ENCODE results near the gene SBF2. TPM values are rescaled to one million over a fixed set of nuclear protein-coding genes. Genes with fewer than 3 reads are reported as not detected.

The SBF2 gene
- total and polyA plus RNA-seq, 7 experiments from 2014 or later: 4.2 to 35.2 (median 13.3) TPM

DNA sequence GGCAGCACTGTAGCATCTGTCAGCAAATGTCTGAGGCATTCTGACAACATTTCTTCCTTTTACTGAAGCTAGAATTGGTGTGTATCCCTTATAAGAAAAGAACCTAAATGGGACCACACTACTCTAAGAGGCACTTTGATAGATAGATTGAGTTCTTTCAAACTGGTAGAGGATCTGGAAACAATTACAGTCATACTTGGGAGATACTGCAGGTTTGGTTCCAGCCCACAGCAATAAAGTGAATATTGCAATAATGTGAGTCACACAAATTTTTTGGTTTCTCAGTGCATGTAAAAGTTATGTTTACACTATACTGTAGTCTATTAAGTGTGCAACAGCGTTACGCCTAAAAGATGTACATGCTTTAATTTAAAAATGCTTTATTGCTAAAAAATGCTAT is 96.9 kb downstream of the SBF2 start:
- Histone ChIP-seq H3K9me3 (ENCODE audit: control insufficient read depth in 2 of 3, low read length in 3 of 3) (no peaks in the 10 kb centered on the region), H3K4me1 (ENCODE audit: control insufficient read depth in 2 of 2, insufficient read depth in 2 of 2, low read length in 2 of 2) (no peaks in the 10 kb centered on the region), H3K36me3 (ENCODE audit: control insufficient read depth in 2 of 3, insufficient read depth in 3 of 3, low read length in 3 of 3) (no peaks in the 10 kb centered on the region), H3K4me3 (ENCODE audit: low read length) (no peak overlapping the region), H3K27me3 (ENCODE audit: control insufficient read depth in 2 of 2, insufficient read depth in 2 of 2, low read length in 2 of 2) (no peaks in the 10 kb centered on the region), H3K27ac (ENCODE audit: low read depth, low read length) (no peak overlapping the region)
- intact Hi-C loops (cut with micrococcal nuclease): no loop called here
- Mint-ChIP-seq H3K27ac (no peak overlapping the region), H3K4me1 (peaks cover 0 to 1% (median 0%) of the 10 kb centered on the region in 7 donors), H3K4me3 (no peak overlapping the region), H3K27me3 (no peaks in the 10 kb centered on the region), H3K36me3 (peaks cover 0 to 11% (median 6%) of the 10 kb centered on the region in 5 donors), H3K9me3 (peaks cover 0 to 3% (median 0%) of the 10 kb centered on the region in 11 donors)
- ChIA-PET CTCF (interaction anchor here (1.4 kb wide), 1 partner anchor 127 kb away, joined by 3 read pairs; no protein-coding TSS in a partner anchor), POLR2A (no interaction called here)
- DNase-seq: no peak
- ATAC-seq: no peak

DNA sequence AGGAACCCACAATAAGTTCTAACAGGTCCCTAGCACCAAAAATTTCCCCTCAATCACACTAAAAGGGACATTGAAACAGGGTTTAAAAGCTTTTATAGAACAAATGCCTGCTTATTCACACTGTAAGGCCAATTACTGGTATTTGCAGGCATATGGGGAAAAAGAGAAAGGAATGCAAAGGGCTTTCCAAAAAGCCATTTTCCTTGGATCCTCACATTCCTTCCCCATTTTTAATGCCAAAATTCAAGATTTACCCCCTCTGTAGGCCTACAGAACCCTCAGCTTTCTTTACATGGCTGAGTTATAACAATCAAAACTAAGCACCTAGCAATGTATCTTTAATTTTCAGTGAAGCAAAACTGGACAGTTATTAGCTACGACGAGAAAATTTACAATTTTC is 102.0 kb downstream of the SBF2 start:
- no peak overlapping the region for H3K4me3 ChIP-seq (ENCODE audit: low read length)
- Mint-ChIP-seq H3K27ac (no peak overlapping the region), H3K4me3 (no peak overlapping the region), H3K36me3 (peaks cover 0 to 12% (median 8%) of the 10 kb centered on the region in 5 donors), H3K9me3 (no peaks in the 10 kb centered on the region), H3K27me3 (no peaks in the 10 kb centered on the region), H3K4me1 (peaks cover 0 to 2% (median 0%) of the 10 kb centered on the region in 7 donors)
- ChIA-PET POLR2A (interaction anchor here (0.6 kb wide), 1 partner anchor 10 kb away, joined by 3 read pairs; no protein-coding TSS in a partner anchor), CTCF (interaction anchor here (0.8 kb wide), 1 partner anchor 115 kb away, joined by 3 read pairs; no protein-coding TSS in a partner anchor)
- no peak for DNase-seq
- H3K27ac ChIP-seq (ENCODE audit: low read depth, low read length): no peak overlapping the region
- H3K27me3 ChIP-seq (ENCODE audit: control insufficient read depth in 2 of 2, insufficient read depth in 2 of 2, low read length in 2 of 2): no peaks in the 10 kb centered on the region
- intact Hi-C loops (cut with micrococcal nuclease): no loop called here
- no peak for ATAC-seq
- no peaks in the 10 kb centered on the region for H3K36me3 ChIP-seq (ENCODE audit: control insufficient read depth in 2 of 3, insufficient read depth in 3 of 3, low read length in 3 of 3)
- no peaks in the 10 kb centered on the region for H3K4me1 ChIP-seq (ENCODE audit: control insufficient read depth in 2 of 2, insufficient read depth in 2 of 2, low read length in 2 of 2)
- no peaks in the 10 kb centered on the region for H3K9me3 ChIP-seq (ENCODE audit: control insufficient read depth in 2 of 3, low read length in 3 of 3)

DNA sequence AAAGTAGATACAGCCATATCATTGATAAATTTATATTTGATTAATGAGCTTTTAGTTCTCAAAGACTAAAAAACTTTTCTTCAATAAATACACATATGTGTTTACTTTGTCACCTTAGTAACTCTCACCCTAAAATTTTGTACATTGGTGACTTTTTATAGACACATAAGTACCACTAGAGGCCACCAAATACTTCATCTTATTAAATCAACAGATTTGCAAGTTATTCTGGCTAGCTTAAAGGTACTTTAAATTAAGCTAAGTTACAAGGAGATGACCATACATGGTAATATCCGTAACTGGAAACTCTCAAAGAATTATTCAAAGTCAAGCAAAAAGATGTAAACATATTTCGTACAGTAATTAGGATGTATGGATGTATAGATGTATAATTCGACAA is 112.2 kb downstream of the SBF2 start:
- DNase-seq: no peak
- H3K9me3 ChIP-seq (ENCODE audit: control insufficient read depth in 2 of 3, low read length in 3 of 3): no peaks in the 10 kb centered on the region
- POLR2A ChIA-PET: no interaction called here
- H3K36me3 ChIP-seq (ENCODE audit: control insufficient read depth in 2 of 3, insufficient read depth in 3 of 3, low read length in 3 of 3): no peaks in the 10 kb centered on the region
- no peak overlapping the region for H3K4me3 ChIP-seq (ENCODE audit: low read length)
- peaks cover 0 to 6% (median 0%) of the 10 kb centered on the region in 7 donors for H3K4me1 Mint-ChIP-seq
- H3K4me1 ChIP-seq (ENCODE audit: control insufficient read depth in 2 of 2, insufficient read depth in 2 of 2, low read length in 2 of 2): no peaks in the 10 kb centered on the region
- H3K27ac Mint-ChIP-seq: no peak overlapping the region
- peaks cover 0 to 8% (median 3%) of the 10 kb centered on the region in 11 donors for H3K9me3 Mint-ChIP-seq
- ATAC-seq: no peak
- H3K36me3 Mint-ChIP-seq: peaks cover 0 to 28% (median 8%) of the 10 kb centered on the region in 5 donors
- CTCF ChIA-PET: interaction anchor here (0.7 kb wide), 1 partner anchor 126 kb away, joined by 3 read pairs; no protein-coding TSS in a partner anchor
- H3K27me3 ChIP-seq (ENCODE audit: control insufficient read depth in 2 of 2, insufficient read depth in 2 of 2, low read length in 2 of 2): no peaks in the 10 kb centered on the region
- no peak overlapping the region for H3K4me3 Mint-ChIP-seq
- no peaks in the 10 kb centered on the region for H3K27me3 Mint-ChIP-seq
- no peak overlapping the region for H3K27ac ChIP-seq (ENCODE audit: low read depth, low read length)
- intact Hi-C loops (cut with micrococcal nuclease): no loop called here

DNA sequence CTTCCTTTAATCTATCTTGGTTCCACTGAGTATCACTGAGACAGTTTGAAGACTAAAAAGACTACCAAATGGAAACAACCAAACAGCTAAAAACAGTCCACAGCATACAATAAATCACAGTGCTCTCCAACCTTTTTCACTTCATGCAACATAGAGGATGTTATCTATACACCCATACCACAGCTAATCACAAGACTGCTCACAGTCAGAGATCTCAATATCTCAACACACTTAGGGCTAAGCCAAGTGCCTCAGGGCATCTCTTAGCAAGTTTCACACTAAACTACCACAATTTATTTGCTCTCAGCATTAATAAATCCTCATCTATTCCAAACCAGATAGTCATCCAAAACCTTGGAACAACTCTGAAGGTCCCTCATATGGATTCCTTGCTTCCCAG is 129.4 kb downstream of the SBF2 start:
- DNase-seq (no peak), ATAC-seq (no peak)
- ChIA-PET POLR2A (no interaction called here), CTCF (no interaction called here)
- no peaks in the 10 kb centered on the region for H3K4me1 ChIP-seq (ENCODE audit: control insufficient read depth in 2 of 2, insufficient read depth in 2 of 2, low read length in 2 of 2)
- no peaks in the 10 kb centered on the region for H3K9me3 ChIP-seq (ENCODE audit: control insufficient read depth in 2 of 3, low read length in 3 of 3)
- intact Hi-C loops (cut with micrococcal nuclease): no loop called here
- H3K27ac ChIP-seq (ENCODE audit: low read depth, low read length): no peak overlapping the region
- no peaks in the 10 kb centered on the region for H3K27me3 ChIP-seq (ENCODE audit: control insufficient read depth in 2 of 2, insufficient read depth in 2 of 2, low read length in 2 of 2)
- Mint-ChIP-seq H3K27me3 (peaks cover 0 to 2% (median 0%) of the 10 kb centered on the region in 5 donors), H3K4me1 (peaks cover 0 to 17% (median 6%) of the 10 kb centered on the region in 7 donors), H3K27ac (no peak overlapping the region), H3K4me3 (no peak overlapping the region), H3K36me3 (peaks cover 0 to 4% (median 0%) of the 10 kb centered on the region in 5 donors), H3K9me3 (peaks cover 0 to 12% (median 0%) of the 10 kb centered on the region in 11 donors)
- H3K36me3 ChIP-seq (ENCODE audit: control insufficient read depth in 2 of 3, insufficient read depth in 3 of 3, low read length in 3 of 3): no peaks in the 10 kb centered on the region
- H3K4me3 ChIP-seq (ENCODE audit: low read length): no peak overlapping the region

DNA sequence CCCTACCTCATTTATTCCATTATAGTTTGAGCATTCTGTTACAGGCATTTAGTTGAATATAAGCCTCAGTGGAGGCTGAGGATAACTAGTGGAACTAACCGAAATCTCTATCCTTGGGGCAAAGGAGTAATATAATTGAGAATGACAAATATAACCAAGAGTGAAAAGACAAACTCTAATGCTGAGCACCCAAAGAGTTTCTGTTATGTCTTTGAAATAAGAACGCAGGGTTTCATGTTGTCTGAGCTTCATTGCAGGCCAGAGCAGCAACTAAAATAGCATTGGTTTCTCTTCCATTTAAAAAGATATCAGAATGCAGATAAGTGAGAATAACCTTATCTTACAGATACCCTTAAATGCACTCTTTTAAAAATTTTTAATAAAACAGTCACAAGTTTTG is 131.8 kb downstream of the SBF2 start:
- ATAC-seq: no peak
- Mint-ChIP-seq H3K27ac (no peak overlapping the region), H3K4me1 (peaks cover 0 to 5% (median 0%) of the 10 kb centered on the region in 7 donors), H3K36me3 (peaks cover 0 to 14% (median 9%) of the 10 kb centered on the region in 5 donors), H3K9me3 (peaks cover 0 to 33% (median 13%) of the 10 kb centered on the region in 11 donors), H3K27me3 (no peaks in the 10 kb centered on the region), H3K4me3 (no peak overlapping the region)
- Histone ChIP-seq H3K27me3 (ENCODE audit: control insufficient read depth in 2 of 2, insufficient read depth in 2 of 2, low read length in 2 of 2) (no peaks in the 10 kb centered on the region), H3K4me1 (ENCODE audit: control insufficient read depth in 2 of 2, insufficient read depth in 2 of 2, low read length in 2 of 2) (no peaks in the 10 kb centered on the region), H3K27ac (ENCODE audit: low read depth, low read length) (no peak overlapping the region), H3K4me3 (ENCODE audit: low read length) (no peak overlapping the region), H3K9me3 (ENCODE audit: control insufficient read depth in 2 of 3, low read length in 3 of 3) (peaks cover 0 to 6% (median 0%) of the 10 kb centered on the region in 3 experiments), H3K36me3 (ENCODE audit: control insufficient read depth in 2 of 3, insufficient read depth in 3 of 3, low read length in 3 of 3) (no peaks in the 10 kb centered on the region)
- ChIA-PET POLR2A (no interaction called here), CTCF (interaction anchor here (0.5 kb wide), 1 partner anchor 1860 kb away, joined by 4 read pairs; no protein-coding TSS in a partner anchor)
- DNase-seq: no peak
- intact Hi-C loops (cut with micrococcal nuclease): no loop called here

DNA sequence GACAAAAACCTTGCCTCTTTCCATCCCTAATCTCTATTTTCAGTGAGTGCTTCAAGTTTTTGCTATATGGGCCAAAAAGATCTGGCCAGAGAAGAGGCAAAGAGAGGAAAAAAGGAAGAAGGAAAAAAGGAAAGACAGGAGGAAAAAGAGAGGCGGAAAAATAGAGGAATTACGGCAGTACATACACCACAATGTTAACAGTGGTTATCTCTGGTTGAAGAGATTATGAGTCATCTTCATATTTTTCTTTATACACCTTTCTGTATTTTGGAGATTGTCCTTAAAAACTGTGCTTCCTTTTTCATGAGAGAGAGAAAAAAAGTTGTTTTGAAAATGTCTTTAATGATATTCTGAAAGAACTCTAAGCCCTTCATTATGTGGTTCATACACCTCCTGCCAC is 133.7 kb downstream of the SBF2 start:
- no peaks in the 10 kb centered on the region for H3K36me3 ChIP-seq (ENCODE audit: control insufficient read depth in 2 of 3, insufficient read depth in 3 of 3, low read length in 3 of 3)
- CTCF ChIA-PET: no interaction called here
- H3K27ac Mint-ChIP-seq: no peak overlapping the region
- peaks cover 0 to 6% (median 0%) of the 10 kb centered on the region in 3 experiments for H3K9me3 ChIP-seq (ENCODE audit: control insufficient read depth in 2 of 3, low read length in 3 of 3)
- H3K27ac ChIP-seq (ENCODE audit: low read depth, low read length): no peak overlapping the region
- no peaks in the 10 kb centered on the region for H3K4me1 ChIP-seq (ENCODE audit: control insufficient read depth in 2 of 2, insufficient read depth in 2 of 2, low read length in 2 of 2)
- H3K4me3 ChIP-seq (ENCODE audit: low read length): no peak overlapping the region
- no peak for ATAC-seq
- H3K4me3 Mint-ChIP-seq: no peak overlapping the region
- POLR2A ChIA-PET: no interaction called here
- peaks cover 2 to 33% (median 13%) of the 10 kb centered on the region in 11 donors for H3K9me3 Mint-ChIP-seq
- no peaks in the 10 kb centered on the region for H3K27me3 Mint-ChIP-seq
- intact Hi-C loops (cut with micrococcal nuclease): no loop called here
- no peak for DNase-seq
- no peaks in the 10 kb centered on the region for H3K27me3 ChIP-seq (ENCODE audit: control insufficient read depth in 2 of 2, insufficient read depth in 2 of 2, low read length in 2 of 2)
- H3K36me3 Mint-ChIP-seq: peaks cover 0 to 21% (median 10%) of the 10 kb centered on the region in 5 donors
- peaks cover 0 to 5% (median 0%) of the 10 kb centered on the region in 7 donors for H3K4me1 Mint-ChIP-seq

DNA sequence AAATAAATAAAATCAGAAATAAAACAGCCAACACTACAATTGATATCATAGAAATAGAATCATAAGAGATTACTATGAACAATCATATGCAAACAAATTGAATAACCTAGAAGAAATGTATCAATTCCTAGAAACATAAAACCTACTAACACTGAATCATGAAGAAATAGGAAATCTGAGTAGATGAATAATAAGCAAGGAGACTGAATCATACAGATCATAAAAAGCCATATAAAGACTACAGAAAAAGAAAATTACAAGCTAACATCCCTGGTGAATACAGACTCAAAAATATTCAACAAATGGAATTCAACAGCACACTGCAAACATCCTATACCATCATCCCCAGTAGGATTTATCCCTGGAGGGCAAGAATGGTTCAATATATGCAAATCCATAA is 135.6 kb downstream of the SBF2 start:
- no peak overlapping the region for H3K4me3 Mint-ChIP-seq
- POLR2A ChIA-PET: no interaction called here
- peaks cover 0 to 5% (median 0%) of the 10 kb centered on the region in 7 donors for H3K4me1 Mint-ChIP-seq
- Histone ChIP-seq H3K27me3 (ENCODE audit: control insufficient read depth in 2 of 2, insufficient read depth in 2 of 2, low read length in 2 of 2) (no peaks in the 10 kb centered on the region), H3K4me3 (ENCODE audit: low read length) (no peak overlapping the region), H3K9me3 (ENCODE audit: control insufficient read depth in 2 of 3, low read length in 3 of 3) (peaks cover 0 to 6% (median 0%) of the 10 kb centered on the region in 3 experiments), H3K27ac (ENCODE audit: low read depth, low read length) (no peak overlapping the region), H3K4me1 (ENCODE audit: control insufficient read depth in 2 of 2, insufficient read depth in 2 of 2, low read length in 2 of 2) (no peaks in the 10 kb centered on the region), H3K36me3 (ENCODE audit: control insufficient read depth in 2 of 3, insufficient read depth in 3 of 3, low read length in 3 of 3) (no peaks in the 10 kb centered on the region)
- ATAC-seq (no peak), DNase-seq (no peak)
- H3K27ac Mint-ChIP-seq: no peak overlapping the region
- H3K9me3 Mint-ChIP-seq: peaks cover 2 to 33% (median 13%) of the 10 kb centered on the region in 11 donors
- peaks cover 0 to 21% (median 10%) of the 10 kb centered on the region in 5 donors for H3K36me3 Mint-ChIP-seq
- H3K27me3 Mint-ChIP-seq: no peaks in the 10 kb centered on the region
- intact Hi-C loops (cut with micrococcal nuclease): no loop called here
- CTCF ChIA-PET: no interaction called here

Measured in naive thymus-derived CD4-positive, alpha-beta T cell (primary cell).